Thyroid gland (tissue), 4 donors: ENCODE measurements around the gene GARIN5A. TPM values are rescaled to one million over a fixed set of nuclear protein-coding genes. Genes with fewer than 3 reads are reported as not detected.

Experiments
- DNase-seq, 2 donors: peaks; one replicate each; pipeline ENCODE4 v3.0.0-alpha.2; 2019
- H3K27ac ChIP-seq, 3 donors: fragments of 200-600 bp; sonication (generic); 1 replicate in 2 of 3; 2 replicates in 1 of 3; pipeline ENCODE4 v1.5.1; 2016 to 2019; ENCODE audit warnings: mild to moderate bottlenecking in 1 of 3, moderate library complexity in 1 of 3
- H3K27me3 ChIP-seq: fragments of 200-600 bp; sonication (generic); one replicate; pipeline ENCODE4 v1.5.1; 2019
- H3K36me3 ChIP-seq, 2 donors: fragments of 200-600 bp; sonication (generic); one replicate each; pipeline ENCODE4 v1.5.1; 2016 to 2019
- H3K4me1 ChIP-seq, 2 donors: fragments of 200-600 bp; sonication (generic); one replicate each; pipeline ENCODE4 v1.5.1; 2017 to 2019
- H3K4me3 ChIP-seq, 3 donors: fragments of 200-600 bp; sonication (generic); replicated peaks in 1 of 3; 1 replicate in 2 of 3; 2 replicates in 1 of 3; pipeline ENCODE4 v1.5.1; 2016; ENCODE audit warnings: mild to moderate bottlenecking in 1 of 3
- H3K9me3 ChIP-seq: fragments of 200-600 bp; sonication (generic); one replicate; pipeline ENCODE4 v1.5.1; 2017
- CTCF ChIP-seq, 6 experiments: fragments of 200-600 bp in 3 of 6; fragments of 450-650 bp in 3 of 6; sonication (generic) in 3 of 6; IDR thresholded peaks; one replicate each; pipeline ENCODE4 v1.5.1; 2016 to 2019; ENCODE audit warnings: antibody characterized with exemption in 6 of 6, mild to moderate bottlenecking in 2 of 6, inconsistent platforms in 1 of 6, moderate library complexity in 1 of 6
- POLR2A ChIP-seq, 2 donors: fragments of 450-650 bp; IDR thresholded peaks; one replicate each; pipeline ENCODE4 v1.6.1; 2017; ENCODE audit warnings: antibody characterized with exemption in 2 of 2, mild to moderate bottlenecking in 2 of 2, moderate library complexity in 1 of 2
- WGBS, 2 donors: methylation state at CpG; one replicate each; pipeline ENCODE4 v1.1.5; 2017; 5-methylcytosine and 5-hydroxymethylcytosine counted together
- intact Hi-C: fragments of 100-400 bp; cut with DNase I; formaldehyde crosslinking; loops from one replicate; pipeline ENCODE4 v1.15.1; 2023
- total RNA-seq, 4 donors: library from RNA; depleted of rRNA; stranded (reverse); fragments of >200 nt; gene quantifications; one replicate each; pipeline ENCODE4 v1.2.3, GENCODE V29; 2016

The GARIN5A gene
- total RNA-seq, 4 donors from 2014 or later: 1.4 to 8.1 (median 5.0) TPM

GRCh38 chr19:50490411-50490811 lies 13.8 kb upstream of the GARIN5A start:
- 94 to 95% methylated on average over 18 of the region's 18 CpGs for WGBS, 2 donors
- peaks cover 0 to 6% of the 10 kb centered on the region in 2 donors for H3K4me1 ChIP-seq
- H3K9me3 ChIP-seq: no peaks in the 10 kb centered on the region
- TF ChIP-seq CTCF (IDR thresholded peaks at IDR 0.05) (no peak), POLR2A (IDR thresholded peaks at IDR 0.05) (no peak)
- intact Hi-C loops: no loop called here
- no peak for DNase-seq
- no peaks in the 10 kb centered on the region for H3K36me3 ChIP-seq
- H3K27me3 ChIP-seq: no peaks in the 10 kb centered on the region
- H3K27ac ChIP-seq: no peak overlapping the region
- H3K4me3 ChIP-seq: no peak overlapping the region

GRCh38 chr19:50489461-50490011 lies 12.9 kb upstream of the GARIN5A start:
- peaks cover 0 to 6% of the 10 kb centered on the region in 2 donors for H3K4me1 ChIP-seq
- intact Hi-C loops: no loop called here
- 46 to 49% methylated on average over 24 of the region's 24 CpGs for WGBS, 2 donors
- H3K27ac ChIP-seq: no peak overlapping the region
- no peaks in the 10 kb centered on the region for H3K36me3 ChIP-seq
- no peak for DNase-seq
- no peak for TF ChIP-seq POLR2A (IDR thresholded peaks at IDR 0.05)
- no peaks in the 10 kb centered on the region for H3K27me3 ChIP-seq
- no peaks in the 10 kb centered on the region for H3K9me3 ChIP-seq
- no peak overlapping the region for H3K4me3 ChIP-seq

GRCh38 chr19:50488389-50489194 lies 11.9 kb upstream of the GARIN5A start:
- no peak overlapping the region for H3K4me3 ChIP-seq
- H3K27ac ChIP-seq: no peak overlapping the region
- 20 to 22% methylated on average over 13 of the region's 13 CpGs for WGBS, 2 donors
- no peaks in the 10 kb centered on the region for H3K9me3 ChIP-seq
- TF ChIP-seq POLR2A (IDR thresholded peaks at IDR 0.05): no peak
- no peak for TF ChIP-seq CTCF (IDR thresholded peaks at IDR 0.05)
- H3K4me1 ChIP-seq: peaks cover 0 to 6% of the 10 kb centered on the region in 2 donors
- no peaks in the 10 kb centered on the region for H3K27me3 ChIP-seq
- H3K36me3 ChIP-seq: no peaks in the 10 kb centered on the region
- no peak for DNase-seq
- intact Hi-C loops: no loop called here

- 73 to 79% methylated on average over 18 of the region's 18 CpGs for WGBS, 2 donors
- TF ChIP-seq CTCF (IDR thresholded peaks at IDR 0.05): peak in 3 of 6 experiments; percentile 29 to 47 (median 39)
- no peak for TF ChIP-seq POLR2A (IDR thresholded peaks at IDR 0.05)
- peak in 1 of 2 donors; percentile 49 for DNase-seq
- Histone ChIP-seq H3K4me3 (no peak overlapping the region), H3K4me1 (no peaks in the 10 kb centered on the region), H3K27ac (no peak overlapping the region), H3K36me3 (peaks cover 10 to 15% of the 10 kb centered on the region in 2 donors), H3K9me3 (no peaks in the 10 kb centered on the region), H3K27me3 (no peaks in the 10 kb centered on the region)
- intact Hi-C loops: no loop called here
Observed at GRCh38 chr19:50486823-50487515, 10.3 kb upstream of the GARIN5A start.

GRCh38 chr19:50485284-50485955 lies 8.8 kb upstream of the GARIN5A start:
- H3K4me3 ChIP-seq: no peak overlapping the region
- 91 to 93% methylated on average over 10 of the region's 10 CpGs for WGBS, 2 donors
- peaks cover 24 to 28% of the 10 kb centered on the region in 2 donors for H3K36me3 ChIP-seq
- intact Hi-C loops: no loop called here
- no peak for DNase-seq
- H3K9me3 ChIP-seq: no peaks in the 10 kb centered on the region
- no peaks in the 10 kb centered on the region for H3K4me1 ChIP-seq
- TF ChIP-seq CTCF (IDR thresholded peaks at IDR 0.05) (no peak), POLR2A (IDR thresholded peaks at IDR 0.05) (no peak)
- no peak overlapping the region for H3K27ac ChIP-seq
- no peaks in the 10 kb centered on the region for H3K27me3 ChIP-seq
